ENCODE results near the gene RS1.

RS1 gene

GRCh38 chrX:18682979-18683387 is 11.1 kb upstream of the RS1 start:
- no peak overlapping the region for H2AFZ ChIP-seq (ENCODE audit: low read depth, low read length, severe bottlenecking)
- H3K9me3 ChIP-seq (ENCODE audit: insufficient read depth, low read length), result no peaks in the 10 kb centered on the region
- no peaks in the 10 kb centered on the region for H3K27me3 ChIP-seq (ENCODE audit: low read length)
- no peaks in the 10 kb centered on the region for H3K9me2 ChIP-seq (replicated peaks; ENCODE audit: insufficient read depth, low read length)
- no peaks in the 10 kb centered on the region for H4K20me1 ChIP-seq (ENCODE audit: low read depth, low read length)
- H3K79me2 ChIP-seq (ENCODE audit: insufficient read depth, low read length), result no peaks in the 10 kb centered on the region
- TF ChIP-seq EZH2phosphoT487 (conservative IDR thresholded peaks at IDR 0.05; ENCODE audit: low read length), result no peak
- TF ChIP-seq CTCF (IDR thresholded peaks at IDR 0.05; ENCODE audit: insufficient read depth, low read length, poor library complexity, severe bottlenecking), result no peak
- no peaks in the 10 kb centered on the region for H3K36me3 ChIP-seq (ENCODE audit: low read length)
- no peak overlapping the region for H3K4me2 ChIP-seq (ENCODE audit: low read depth, low read length, poor library complexity, severe bottlenecking)
- no peaks in the 10 kb centered on the region for H3F3A ChIP-seq (ENCODE audit: insufficient read depth)
- no peak overlapping the region for H3K4me3 ChIP-seq (ENCODE audit: insufficient read depth, low read length, poor library complexity, severe bottlenecking)
- no peak overlapping the region for H3K27ac ChIP-seq (ENCODE audit: low read depth, low read length)
- no peak overlapping the region for H3K9ac ChIP-seq (ENCODE audit: low read length)

DNA sequence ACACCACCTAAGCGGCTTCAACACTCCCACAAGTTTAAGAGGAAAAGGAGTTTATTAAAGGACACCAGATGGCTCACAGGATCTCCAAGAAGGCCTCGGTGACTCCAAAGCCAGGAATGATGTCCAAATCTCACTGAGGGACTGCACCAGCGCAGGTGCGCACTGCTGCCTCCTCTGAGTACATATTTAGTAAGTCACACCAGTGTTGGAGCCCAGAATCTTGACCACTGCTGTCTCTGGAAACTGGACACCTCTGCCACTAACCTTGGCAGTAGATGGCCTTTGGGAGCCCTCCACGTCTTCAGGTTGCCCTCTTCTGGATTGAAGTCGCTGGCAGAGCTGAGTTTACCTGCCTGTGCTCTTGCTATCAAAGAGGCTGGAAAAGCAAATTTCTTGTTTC is 10.1 kb upstream of the RS1 start:
- no peaks in the 10 kb centered on the region for H3K36me3 ChIP-seq (ENCODE audit: low read length)
- H3K4me2 ChIP-seq (ENCODE audit: low read depth, low read length, poor library complexity, severe bottlenecking), result no peak overlapping the region
- TF ChIP-seq EZH2phosphoT487 (conservative IDR thresholded peaks at IDR 0.05; ENCODE audit: low read length) (no peak), CTCF (IDR thresholded peaks at IDR 0.05; ENCODE audit: insufficient read depth, low read length, poor library complexity, severe bottlenecking) (no peak)
- H4K20me1 ChIP-seq (ENCODE audit: low read depth, low read length), result no peaks in the 10 kb centered on the region
- no peak overlapping the region for H3K9ac ChIP-seq (ENCODE audit: low read length)
- H3K4me3 ChIP-seq (ENCODE audit: insufficient read depth, low read length, poor library complexity, severe bottlenecking), result no peak overlapping the region
- H3K27ac ChIP-seq (ENCODE audit: low read depth, low read length), result no peak overlapping the region
- no peaks in the 10 kb centered on the region for H3K9me2 ChIP-seq (replicated peaks; ENCODE audit: insufficient read depth, low read length)
- no peaks in the 10 kb centered on the region for H3K79me2 ChIP-seq (ENCODE audit: insufficient read depth, low read length)
- no peaks in the 10 kb centered on the region for H3K9me3 ChIP-seq (ENCODE audit: insufficient read depth, low read length)
- H2AFZ ChIP-seq (ENCODE audit: low read depth, low read length, severe bottlenecking), result no peak overlapping the region
- H3K27me3 ChIP-seq (ENCODE audit: low read length), result no peaks in the 10 kb centered on the region
- H3F3A ChIP-seq (ENCODE audit: insufficient read depth), result no peaks in the 10 kb centered on the region

DNA sequence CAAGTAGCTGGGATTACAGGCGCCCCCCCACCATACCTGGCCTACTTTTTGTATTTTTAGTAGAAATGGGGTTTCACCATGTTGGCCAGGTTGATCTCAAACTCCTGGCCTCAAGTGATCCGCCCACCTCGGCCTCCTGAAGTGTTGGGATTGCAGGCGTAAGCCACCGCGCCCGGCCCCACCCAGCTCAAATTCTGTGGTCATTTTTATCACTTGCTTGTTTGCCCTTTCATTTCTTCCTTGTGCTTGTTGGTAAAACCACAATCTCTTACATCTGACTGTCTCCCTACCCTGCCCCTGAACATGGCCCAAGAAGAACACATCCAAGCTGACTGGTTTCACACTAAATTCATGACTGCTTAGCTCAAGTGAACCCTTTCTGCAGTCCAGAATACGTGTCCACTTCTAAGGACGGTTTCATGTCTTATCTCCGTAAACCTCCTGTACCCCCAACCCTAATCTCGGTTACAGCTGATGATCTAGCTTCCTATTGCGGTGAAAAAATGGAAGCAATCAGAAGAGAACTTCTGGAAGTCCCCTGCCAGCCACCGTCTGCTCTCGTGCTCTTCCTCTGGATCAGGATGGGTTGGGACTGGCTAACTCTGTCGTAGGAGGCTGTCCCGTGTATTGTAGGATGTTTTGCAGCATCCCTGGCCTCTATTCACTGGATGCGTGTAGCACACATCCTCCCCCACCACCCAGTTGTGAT is 5.4 kb upstream of the RS1 start:
- Histone ChIP-seq H3F3A (ENCODE audit: insufficient read depth) (no peaks in the 10 kb centered on the region), H3K36me3 (ENCODE audit: low read length) (no peaks in the 10 kb centered on the region), H3K79me2 (ENCODE audit: insufficient read depth, low read length) (no peaks in the 10 kb centered on the region), H4K20me1 (ENCODE audit: low read depth, low read length) (no peaks in the 10 kb centered on the region), H3K4me3 (ENCODE audit: insufficient read depth, low read length, poor library complexity, severe bottlenecking) (no peak overlapping the region), H3K27ac (ENCODE audit: low read depth, low read length) (no peak overlapping the region), H3K27me3 (ENCODE audit: low read length) (no peaks in the 10 kb centered on the region), H2AFZ (ENCODE audit: low read depth, low read length, severe bottlenecking) (no peak overlapping the region), H3K9me3 (ENCODE audit: insufficient read depth, low read length) (no peaks in the 10 kb centered on the region), H3K9me2 (replicated peaks; ENCODE audit: insufficient read depth, low read length) (no peaks in the 10 kb centered on the region), H3K4me2 (ENCODE audit: low read depth, low read length, poor library complexity, severe bottlenecking) (no peak overlapping the region), H3K9ac (ENCODE audit: low read length) (no peak overlapping the region)
- no peak for TF ChIP-seq EZH2phosphoT487 (conservative IDR thresholded peaks at IDR 0.05; ENCODE audit: low read length)
- no peak for TF ChIP-seq CTCF (IDR thresholded peaks at IDR 0.05; ENCODE audit: insufficient read depth, low read length, poor library complexity, severe bottlenecking)

Measured in SU-DHL-6 (cell line).